ENCODE results near the gene CASKIN1.
"Not testable (repeated sequence)": the region's sequence is repeated elsewhere in the genome, so short reads cannot be mapped to it uniquely, and the experiment has no call there.

Gene CASKIN1

GRCh38 chr16:2209258-2210008 lies 13.0 kb upstream of the CASKIN1 start:
- no peak for DNase-seq

GRCh38 chr16:2208772-2209171 lies 12.4 kb upstream of the CASKIN1 start:
- no peak for DNase-seq

- DNase-seq, result no peak
Measured at GRCh38 chr16:2208308-2208707, 11.9 kb upstream of the CASKIN1 start.

GRCh38 chr16:2207872-2208271 lies 11.5 kb upstream of the CASKIN1 start:
- DNase-seq, result no peak

GRCh38 chr16:2206780-2207433 lies 10.5 kb upstream of the CASKIN1 start:
- no peak for DNase-seq

- no peak for DNase-seq
Measured at GRCh38 chr16:2206420-2206779, 10.0 kb upstream of the CASKIN1 start.

GRCh38 chr16:2205967-2206313 lies 9.5 kb upstream of the CASKIN1 start:
- no peak for DNase-seq

- DNase-seq, result peak; percentile 89
Measured at GRCh38 chr16:2205104-2205966, 8.9 kb upstream of the CASKIN1 start, which contains the start of gene MLST8. Gene MLST8 (plus strand): TSS chr16:2205454. CDS start chr16:2206086, 632 bp downstream.

- DNase-seq, result no peak
Measured at GRCh38 chr16:2204416-2205103, 8.2 kb upstream of the CASKIN1 start.

GRCh38 chr16:2203119-2203688 lies 6.8 kb upstream of the CASKIN1 start:
- not testable (repeated sequence) for DNase-seq

GRCh38 chr16:2200313-2200712 lies 3.9 kb upstream of the CASKIN1 start:
- no peak for DNase-seq

GRCh38 chr16:2199621-2200139 lies 3.3 kb upstream of the CASKIN1 start:
- no peak for DNase-seq

GRCh38 chr16:2199095-2199494 lies 2.7 kb upstream of the CASKIN1 start:
- DNase-seq, result no peak

- no peak for DNase-seq
Measured at GRCh38 chr16:2198283-2198682, 1.9 kb upstream of the CASKIN1 start.

- no peak for DNase-seq
Measured at GRCh38 chr16:2197765-2198164, 1.4 kb upstream of the CASKIN1 start.

- DNase-seq, result no peak
Measured at GRCh38 chr16:2196981-2197511, 641 bp upstream of the CASKIN1 start.

- DNase-seq, result no peak
Measured at GRCh38 chr16:2195322-2196161, 863 bp downstream of the CASKIN1 start.

- DNase-seq, result peak; percentile 63
Measured at GRCh38 chr16:2194852-2195321, 1.5 kb downstream of the CASKIN1 start.

- DNase-seq, result no peak
Measured at GRCh38 chr16:2194166-2194834, 2.1 kb downstream of the CASKIN1 start.

GRCh38 chr16:2191446-2191706 lies 5.0 kb downstream of the CASKIN1 start:
- DNase-seq, result no peak

All from CD4-positive, alpha-beta T cell treated with Interferon gamma for 1 hour (primary cell).